ENCODE data around the gene GIGYF2. TPM values are rescaled to one million over a fixed set of nuclear protein-coding genes. Genes with fewer than 3 reads are reported as not detected.
"Not testable (repeated sequence)": the region's sequence is repeated elsewhere in the genome, so short reads cannot be mapped to it uniquely, and the experiment has no call there.

GIGYF2 gene
- polyA plus RNA-seq, 1 donor: 63.4 TPM

DNA sequence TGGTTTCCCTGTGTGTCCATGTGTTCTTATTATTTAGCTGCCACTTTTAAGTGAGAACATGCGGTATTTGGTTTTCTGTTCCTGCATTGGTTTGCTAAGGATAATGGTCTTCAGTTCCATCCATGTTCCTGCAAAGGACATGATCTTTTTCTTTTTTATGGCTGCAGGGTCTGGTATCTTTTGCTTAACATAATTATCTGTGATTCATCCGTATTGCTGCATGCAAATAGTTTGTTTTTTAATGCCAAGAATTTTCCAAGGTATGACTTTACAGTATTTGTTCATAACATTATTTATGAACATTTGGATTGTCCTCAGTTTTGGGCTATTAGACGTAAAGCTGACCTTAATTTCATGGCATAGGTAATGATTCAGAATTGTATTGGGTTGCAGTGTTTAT lies 17.8 kb downstream of the GIGYF2 start:
- WGBS (ENCODE audit: insufficient coverage, low lambda C conversion rate): 80% methylated on average over 1 of the region's 3 CpGs
- DNase-seq: no peak
- Histone ChIP-seq H3K27ac (ENCODE audit: low read length) (no peak overlapping the region), H3K27me3 (ENCODE audit: control insufficient read depth, insufficient read depth, low read length) (no peaks in the 10 kb centered on the region), H3K4me1 (ENCODE audit: control insufficient read depth, insufficient read depth, low read length) (no peaks in the 10 kb centered on the region), H3K4me3 (ENCODE audit: low read length) (no peak overlapping the region), H3K9me3 (ENCODE audit: control insufficient read depth, low read depth, low read length) (no peaks in the 10 kb centered on the region), H3K36me3 (ENCODE audit: control insufficient read depth, insufficient read depth, low read length) (peaks cover 21% of the 10 kb centered on the region)

DNA sequence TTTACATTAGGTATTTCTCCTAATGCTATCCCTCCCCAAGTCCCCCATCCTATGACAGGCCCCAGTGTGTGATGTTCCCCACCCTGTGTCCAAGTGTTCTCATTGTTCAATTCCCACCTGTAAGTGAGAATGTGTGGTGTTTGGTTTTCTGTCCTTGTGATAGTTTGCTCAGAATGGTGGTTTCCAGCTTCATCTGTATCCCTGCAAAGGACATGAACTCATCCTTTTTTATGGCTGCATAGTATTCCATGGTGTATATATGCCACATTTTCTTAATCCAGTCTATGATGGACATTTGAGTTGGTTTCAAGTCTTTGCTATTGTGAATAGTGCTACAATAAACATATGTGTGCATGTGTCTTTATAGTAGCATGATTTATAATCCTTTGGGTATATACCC lies 22.9 kb downstream of the GIGYF2 start:
- H3K27ac ChIP-seq (ENCODE audit: low read length); H3K4me1 ChIP-seq (ENCODE audit: control insufficient read depth, insufficient read depth, low read length); DNase-seq; H3K4me3 ChIP-seq (ENCODE audit: low read length); H3K27me3 ChIP-seq (ENCODE audit: control insufficient read depth, insufficient read depth, low read length); H3K9me3 ChIP-seq (ENCODE audit: control insufficient read depth, low read depth, low read length): not testable (repeated sequence)
- peaks cover 36% of the 10 kb centered on the region for H3K36me3 ChIP-seq (ENCODE audit: control insufficient read depth, insufficient read depth, low read length)

DNA sequence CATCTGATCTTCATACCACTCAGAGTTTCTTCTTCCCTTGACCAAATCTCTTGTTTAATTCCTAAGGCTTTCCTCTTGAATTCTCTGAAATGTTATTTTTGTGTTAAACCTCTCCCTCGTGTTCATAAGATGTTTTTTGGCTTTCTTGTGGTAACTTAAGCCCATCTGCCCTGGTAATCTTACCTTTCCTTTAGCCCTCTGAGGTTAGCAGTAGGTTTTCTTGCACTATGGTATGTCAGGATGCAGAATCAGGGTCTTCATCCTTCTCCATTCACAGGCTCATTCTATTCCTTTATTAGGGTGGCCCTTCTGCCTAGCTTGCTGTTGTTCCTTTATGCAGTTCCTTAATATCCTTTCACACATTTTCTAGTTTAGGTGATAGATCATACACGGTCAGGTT lies 24.1 kb downstream of the GIGYF2 start:
- no peak for DNase-seq
- Histone ChIP-seq H3K27ac (ENCODE audit: low read length) (no peak overlapping the region), H3K4me1 (ENCODE audit: control insufficient read depth, insufficient read depth, low read length) (no peaks in the 10 kb centered on the region), H3K9me3 (ENCODE audit: control insufficient read depth, low read depth, low read length) (no peaks in the 10 kb centered on the region), H3K27me3 (ENCODE audit: control insufficient read depth, insufficient read depth, low read length) (no peaks in the 10 kb centered on the region), H3K4me3 (ENCODE audit: low read length) (no peak overlapping the region), H3K36me3 (ENCODE audit: control insufficient read depth, insufficient read depth, low read length) (peaks cover 48% of the 10 kb centered on the region)
- WGBS (ENCODE audit: insufficient coverage, low lambda C conversion rate): 100% methylated on average over 2 of the region's 2 CpGs

DNA sequence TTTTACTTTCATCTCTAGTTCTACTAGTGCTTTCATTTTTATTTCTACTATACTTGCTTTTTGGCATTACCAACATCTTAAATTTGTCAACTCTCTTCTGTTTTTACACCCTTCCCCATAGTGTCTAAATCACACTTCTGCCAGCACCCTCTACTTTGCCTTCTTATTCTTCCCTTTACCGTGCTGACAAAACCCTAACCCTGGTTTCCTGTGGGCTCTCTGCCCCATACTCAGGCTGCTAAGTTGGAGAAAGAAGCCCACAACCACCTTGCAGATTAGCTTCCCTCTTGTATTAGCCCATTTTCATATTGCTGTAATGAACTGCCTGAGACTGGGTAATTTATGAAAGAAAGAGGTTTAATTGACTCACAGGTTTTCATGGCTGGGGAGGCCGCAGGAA lies 24.8 kb downstream of the GIGYF2 start:
- Histone ChIP-seq H3K4me3 (ENCODE audit: low read length) (no peak overlapping the region), H3K27me3 (ENCODE audit: control insufficient read depth, insufficient read depth, low read length) (no peaks in the 10 kb centered on the region), H3K9me3 (ENCODE audit: control insufficient read depth, low read depth, low read length) (no peaks in the 10 kb centered on the region), H3K36me3 (ENCODE audit: control insufficient read depth, insufficient read depth, low read length) (peaks cover 48% of the 10 kb centered on the region), H3K4me1 (ENCODE audit: control insufficient read depth, insufficient read depth, low read length) (no peaks in the 10 kb centered on the region), H3K27ac (ENCODE audit: low read length) (no peak overlapping the region)
- no peak for DNase-seq
- no CpG with 5 or more reads among the region's 2 CpGs for WGBS (ENCODE audit: insufficient coverage, low lambda C conversion rate)

DNA sequence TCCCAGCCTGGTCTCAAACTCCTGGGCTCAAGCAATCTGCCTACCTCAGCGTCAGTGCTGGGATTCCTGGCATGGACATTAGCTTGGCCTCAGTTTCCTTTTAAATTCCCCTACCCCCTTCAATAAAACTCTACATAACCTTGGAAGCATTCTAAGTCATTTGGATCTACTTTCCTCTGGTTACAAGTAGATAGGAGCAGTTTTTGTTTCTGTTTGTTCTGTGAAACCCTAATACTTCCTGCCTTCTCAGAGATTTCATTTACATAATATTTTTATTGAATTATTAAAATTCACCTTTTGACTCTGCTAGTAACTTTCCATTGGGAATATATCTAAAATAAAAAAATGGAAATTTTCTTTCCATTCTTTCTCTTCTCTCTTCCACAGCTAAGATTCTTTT lies 25.9 kb downstream of the GIGYF2 start:
- no peaks in the 10 kb centered on the region for H3K9me3 ChIP-seq (ENCODE audit: control insufficient read depth, low read depth, low read length)
- DNase-seq: no peak
- H3K4me1 ChIP-seq (ENCODE audit: control insufficient read depth, insufficient read depth, low read length): no peaks in the 10 kb centered on the region
- 100% methylated on average over 1 of the region's 1 CpG for WGBS (ENCODE audit: insufficient coverage, low lambda C conversion rate)
- H3K36me3 ChIP-seq (ENCODE audit: control insufficient read depth, insufficient read depth, low read length): peaks cover 47% of the 10 kb centered on the region
- no peak overlapping the region for H3K4me3 ChIP-seq (ENCODE audit: low read length)
- no peak overlapping the region for H3K27ac ChIP-seq (ENCODE audit: low read length)
- no peaks in the 10 kb centered on the region for H3K27me3 ChIP-seq (ENCODE audit: control insufficient read depth, insufficient read depth, low read length)

DNA sequence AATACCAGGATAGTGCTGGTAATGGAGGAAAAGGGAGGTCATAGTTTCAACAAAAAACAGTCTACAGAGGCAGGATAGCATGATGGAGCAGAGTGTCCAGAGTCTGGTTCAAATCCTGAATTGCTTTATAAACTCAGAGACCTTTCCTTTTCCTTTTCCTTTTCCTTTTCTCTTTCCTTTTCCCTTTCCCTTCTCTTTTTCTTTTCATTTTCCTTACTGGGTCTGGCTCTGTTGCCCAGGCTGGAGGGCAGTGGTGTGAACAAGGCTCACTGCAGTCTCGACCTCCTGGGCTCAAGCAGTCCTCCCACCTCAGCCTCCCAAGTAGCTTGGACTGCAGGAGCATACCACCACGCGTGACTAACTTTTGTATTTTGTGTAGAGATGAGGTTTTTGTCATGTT lies 31.7 kb downstream of the GIGYF2 start:
- peaks cover 46% of the 10 kb centered on the region for H3K36me3 ChIP-seq (ENCODE audit: control insufficient read depth, insufficient read depth, low read length)
- DNase-seq: no peak
- H3K4me3 ChIP-seq (ENCODE audit: low read length): no peak overlapping the region
- WGBS (ENCODE audit: insufficient coverage, low lambda C conversion rate): no CpG with 5 or more reads among the region's 3 CpGs
- H3K9me3 ChIP-seq (ENCODE audit: control insufficient read depth, low read depth, low read length): no peaks in the 10 kb centered on the region
- H3K27ac ChIP-seq (ENCODE audit: low read length): no peak overlapping the region
- H3K27me3 ChIP-seq (ENCODE audit: control insufficient read depth, insufficient read depth, low read length): no peaks in the 10 kb centered on the region
- no peaks in the 10 kb centered on the region for H3K4me1 ChIP-seq (ENCODE audit: control insufficient read depth, insufficient read depth, low read length)

DNA sequence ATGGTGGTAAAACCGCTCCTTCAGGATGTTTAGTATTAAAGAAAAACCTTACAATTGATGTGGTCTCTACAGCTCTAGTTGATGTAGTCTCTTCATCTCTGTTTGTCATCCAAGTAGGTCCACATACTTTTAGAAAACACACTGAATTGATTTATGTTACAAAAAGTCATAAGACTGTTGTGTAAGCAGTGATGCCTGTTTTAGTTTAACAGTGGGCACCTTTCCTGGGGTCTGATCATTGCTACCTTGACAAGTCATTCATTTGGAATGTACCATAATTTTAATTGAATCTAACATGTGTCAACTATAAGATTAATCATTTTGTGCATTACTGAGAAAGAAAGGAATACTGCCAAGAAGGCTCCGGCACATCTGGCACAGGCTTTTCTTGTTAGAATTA lies 34.3 kb downstream of the GIGYF2 start:
- Histone ChIP-seq H3K4me1 (ENCODE audit: control insufficient read depth, insufficient read depth, low read length) (no peaks in the 10 kb centered on the region), H3K9me3 (ENCODE audit: control insufficient read depth, low read depth, low read length) (no peaks in the 10 kb centered on the region), H3K27me3 (ENCODE audit: control insufficient read depth, insufficient read depth, low read length) (no peaks in the 10 kb centered on the region), H3K4me3 (ENCODE audit: low read length) (no peak overlapping the region), H3K36me3 (ENCODE audit: control insufficient read depth, insufficient read depth, low read length) (peaks cover 40% of the 10 kb centered on the region), H3K27ac (ENCODE audit: low read length) (no peak overlapping the region)
- no peak for DNase-seq
- WGBS (ENCODE audit: insufficient coverage, low lambda C conversion rate): 100% methylated on average over 1 of the region's 2 CpGs

DNA sequence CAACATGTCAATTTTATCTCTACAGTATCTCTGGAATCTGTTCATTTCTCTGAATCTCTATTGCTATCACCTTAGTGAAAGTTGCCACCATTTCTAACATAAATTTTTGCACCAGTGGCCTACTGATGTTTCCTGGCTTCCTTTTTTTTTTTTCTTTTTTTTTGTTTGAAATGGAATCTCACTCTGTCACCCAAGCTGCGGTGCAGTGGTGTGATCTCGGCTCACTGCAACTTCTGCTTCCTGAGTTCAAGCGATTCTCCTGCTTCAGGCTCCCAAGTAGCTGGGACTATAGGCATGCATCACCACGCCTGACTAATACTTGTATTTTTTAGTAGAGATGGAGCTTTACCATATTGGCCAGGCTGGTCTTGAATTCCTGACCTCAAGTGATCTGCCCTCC lies 44.2 kb downstream of the GIGYF2 start:
- Histone ChIP-seq H3K4me3 (ENCODE audit: low read length) (no peak overlapping the region), H3K4me1 (ENCODE audit: control insufficient read depth, insufficient read depth, low read length) (no peaks in the 10 kb centered on the region), H3K9me3 (ENCODE audit: control insufficient read depth, low read depth, low read length) (no peaks in the 10 kb centered on the region), H3K27me3 (ENCODE audit: control insufficient read depth, insufficient read depth, low read length) (no peaks in the 10 kb centered on the region), H3K36me3 (ENCODE audit: control insufficient read depth, insufficient read depth, low read length) (peaks cover 13% of the 10 kb centered on the region), H3K27ac (ENCODE audit: low read length) (no peak overlapping the region)
- WGBS (ENCODE audit: insufficient coverage, low lambda C conversion rate): no CpG with 5 or more reads among the region's 4 CpGs
- no peak for DNase-seq

DNA sequence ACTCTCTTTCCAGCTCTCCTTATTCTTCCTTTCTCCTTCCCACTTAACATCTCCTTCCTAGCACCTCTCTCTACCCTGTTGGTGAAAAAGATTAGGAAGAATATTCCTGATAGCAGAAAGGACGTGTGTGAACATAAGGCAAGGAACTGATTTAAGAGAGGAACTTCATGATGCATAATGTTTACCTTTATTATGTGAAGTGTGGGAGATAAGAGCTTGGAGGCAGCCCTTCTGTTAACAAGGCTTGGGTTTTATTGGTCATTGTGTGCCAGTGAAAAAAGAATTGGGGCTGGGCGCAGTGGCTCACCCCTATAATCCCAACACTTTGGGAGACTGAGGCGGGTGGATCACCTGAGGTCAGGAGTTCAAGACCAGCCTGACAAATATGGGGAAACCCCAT lies 44.8 kb downstream of the GIGYF2 start:
- no peaks in the 10 kb centered on the region for H3K4me1 ChIP-seq (ENCODE audit: control insufficient read depth, insufficient read depth, low read length)
- WGBS (ENCODE audit: insufficient coverage, low lambda C conversion rate): no CpG with 5 or more reads among the region's 3 CpGs
- no peaks in the 10 kb centered on the region for H3K27me3 ChIP-seq (ENCODE audit: control insufficient read depth, insufficient read depth, low read length)
- H3K27ac ChIP-seq (ENCODE audit: low read length): no peak overlapping the region
- no peak overlapping the region for H3K4me3 ChIP-seq (ENCODE audit: low read length)
- H3K36me3 ChIP-seq (ENCODE audit: control insufficient read depth, insufficient read depth, low read length): peaks cover 12% of the 10 kb centered on the region
- no peak for DNase-seq
- H3K9me3 ChIP-seq (ENCODE audit: control insufficient read depth, low read depth, low read length): no peaks in the 10 kb centered on the region

DNA sequence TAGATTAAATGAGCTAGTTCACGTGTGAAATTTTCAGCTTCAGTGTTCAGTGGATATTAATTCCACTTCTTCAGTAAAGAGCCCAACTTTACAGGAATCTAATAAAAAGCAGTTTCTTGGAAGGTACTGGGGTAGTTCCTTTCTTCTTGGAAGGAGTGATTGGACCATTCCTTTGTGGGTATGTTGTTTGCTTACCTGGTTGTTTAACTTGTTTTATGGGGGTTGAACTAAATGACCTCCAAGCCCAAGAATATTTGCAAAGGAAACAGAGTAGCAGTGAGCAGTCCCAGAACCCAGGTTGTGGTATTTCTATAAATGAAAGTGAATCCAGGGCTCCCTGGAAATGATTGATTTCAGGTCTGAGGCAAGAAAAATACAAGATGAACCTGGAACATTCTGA lies 47.8 kb downstream of the GIGYF2 start:
- Histone ChIP-seq H3K9me3 (ENCODE audit: control insufficient read depth, low read depth, low read length) (no peaks in the 10 kb centered on the region), H3K4me3 (ENCODE audit: low read length) (no peak overlapping the region), H3K36me3 (ENCODE audit: control insufficient read depth, insufficient read depth, low read length) (peaks cover 26% of the 10 kb centered on the region), H3K27me3 (ENCODE audit: control insufficient read depth, insufficient read depth, low read length) (no peaks in the 10 kb centered on the region), H3K4me1 (ENCODE audit: control insufficient read depth, insufficient read depth, low read length) (no peaks in the 10 kb centered on the region), H3K27ac (ENCODE audit: low read length) (no peak overlapping the region)
- WGBS (ENCODE audit: insufficient coverage, low lambda C conversion rate): 60% methylated on average over 1 of the region's 1 CpG
- DNase-seq: peak in 1 of 2 donors; percentile 31

DNA sequence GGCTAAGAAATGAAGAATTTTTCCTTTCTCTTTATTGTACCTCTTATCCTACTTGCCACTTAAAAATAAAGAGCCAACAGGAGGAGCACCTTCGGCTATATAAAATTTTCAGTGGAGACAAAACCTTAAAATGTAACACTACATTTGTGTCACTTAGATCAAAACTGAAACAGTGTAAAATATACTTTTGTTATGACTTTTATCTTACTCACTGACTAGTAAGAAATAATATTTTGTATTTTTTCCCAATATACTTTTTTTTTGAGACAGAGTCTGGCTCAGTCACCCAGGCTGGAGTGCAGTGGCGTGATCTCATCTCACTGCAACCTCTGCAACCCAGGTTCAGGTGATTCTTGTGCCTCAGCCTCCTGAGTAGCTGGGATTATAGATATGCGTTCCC lies 50.9 kb downstream of the GIGYF2 start:
- Histone ChIP-seq H3K9me3 (ENCODE audit: control insufficient read depth, low read depth, low read length) (no peaks in the 10 kb centered on the region), H3K36me3 (ENCODE audit: control insufficient read depth, insufficient read depth, low read length) (peaks cover 41% of the 10 kb centered on the region), H3K27ac (ENCODE audit: low read length) (no peak overlapping the region), H3K4me1 (ENCODE audit: control insufficient read depth, insufficient read depth, low read length) (no peaks in the 10 kb centered on the region), H3K4me3 (ENCODE audit: low read length) (no peak overlapping the region), H3K27me3 (ENCODE audit: control insufficient read depth, insufficient read depth, low read length) (no peaks in the 10 kb centered on the region)
- DNase-seq: no peak
- no CpG with 5 or more reads among the region's 3 CpGs for WGBS (ENCODE audit: insufficient coverage, low lambda C conversion rate)

Measured in large intestine (tissue), 3 donors.